Measurements from ENCODE around the gene ZNF32.

DNA sequence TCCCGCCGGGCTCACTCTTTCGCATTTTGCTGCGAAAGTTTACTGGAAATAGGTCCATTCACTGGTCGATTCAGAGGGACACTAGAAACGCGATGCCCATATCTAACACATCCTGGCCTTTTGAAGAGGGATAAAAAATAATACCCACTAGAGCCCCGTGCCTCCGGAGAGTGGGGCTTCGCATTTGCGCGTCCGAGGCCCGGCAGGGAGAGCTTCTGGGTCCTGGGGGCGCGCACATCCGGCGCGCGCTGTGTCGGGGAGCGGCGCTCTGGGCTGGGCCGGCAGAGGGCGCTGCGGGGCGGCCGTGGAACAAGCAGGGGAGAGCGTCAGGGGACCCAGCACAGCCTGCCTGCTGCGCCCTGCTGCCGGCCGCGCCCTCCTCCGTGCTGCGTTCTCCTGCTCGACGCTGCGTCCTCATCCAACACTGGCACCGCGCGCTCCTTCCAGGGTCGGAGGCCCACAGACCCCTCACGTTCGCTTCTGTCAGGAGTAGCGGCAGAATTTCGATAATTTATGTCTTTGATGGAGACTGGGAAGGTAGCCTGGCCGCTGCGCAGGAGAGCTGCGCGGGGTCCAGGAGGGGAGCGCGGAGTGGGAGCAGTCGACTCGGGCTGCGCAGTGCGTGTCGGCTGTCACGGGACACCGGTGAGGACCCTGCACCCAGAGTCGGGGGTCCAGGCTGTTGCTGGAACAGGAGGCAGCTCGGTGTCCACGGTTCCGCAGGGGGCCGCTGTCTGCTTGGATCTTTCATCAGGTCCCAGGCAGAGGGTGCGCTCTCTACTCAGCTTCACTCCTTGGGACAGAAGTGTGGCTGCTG is 41.5 kb upstream of the ZNF32 start:
- TF ChIP-seq, protein P1, sequence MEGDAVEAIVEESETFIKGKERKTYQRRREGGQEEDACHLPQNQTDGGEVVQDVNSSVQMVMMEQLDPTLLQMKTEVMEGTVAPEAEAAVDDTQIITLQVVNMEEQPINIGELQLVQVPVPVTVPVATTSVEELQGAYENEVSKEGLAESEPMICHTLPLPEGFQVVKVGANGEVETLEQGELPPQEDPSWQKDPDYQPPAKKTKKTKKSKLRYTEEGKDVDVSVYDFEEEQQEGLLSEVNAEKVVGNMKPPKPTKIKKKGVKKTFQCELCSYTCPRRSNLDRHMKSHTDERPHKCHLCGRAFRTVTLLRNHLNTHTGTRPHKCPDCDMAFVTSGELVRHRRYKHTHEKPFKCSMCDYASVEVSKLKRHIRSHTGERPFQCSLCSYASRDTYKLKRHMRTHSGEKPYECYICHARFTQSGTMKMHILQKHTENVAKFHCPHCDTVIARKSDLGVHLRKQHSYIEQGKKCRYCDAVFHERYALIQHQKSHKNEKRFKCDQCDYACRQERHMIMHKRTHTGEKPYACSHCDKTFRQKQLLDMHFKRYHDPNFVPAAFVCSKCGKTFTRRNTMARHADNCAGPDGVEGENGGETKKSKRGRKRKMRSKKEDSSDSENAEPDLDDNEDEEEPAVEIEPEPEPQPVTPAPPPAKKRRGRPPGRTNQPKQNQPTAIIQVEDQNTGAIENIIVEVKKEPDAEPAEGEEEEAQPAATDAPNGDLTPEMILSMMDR (IDR thresholded peaks at IDR 0.05): peak; percentile 75 to 89 (median 87)
- peak; percentile 14 for TF ChIP-seq POLR2A (IDR thresholded peaks at IDR 0.05)
